Mesenchymal stem cell (in vitro differentiated cells and primary cell): Measurements from ENCODE around the gene MSI1.

Experiments used
- DNase-seq: peaks from one replicate; pipeline ENCODE4 v3.0.0-alpha.2; 2013
- H2AFZ ChIP-seq: one replicate; pipeline ENCODE4 v1.6.1; 2013; ENCODE audit warnings: low read depth, mild to moderate bottlenecking, control low read depth, inconsistent platforms, low read length, moderate library complexity
- H2AK5ac ChIP-seq: 2 replicates; pipeline ENCODE4 v1.6.1; 2013; ENCODE audit warnings: low read length, moderate library complexity, mild to moderate bottlenecking, inconsistent platforms; ENCODE audit not compliant: severe bottlenecking
- H2BK120ac ChIP-seq: one replicate; pipeline ENCODE4 v1.6.1; 2013; ENCODE audit warnings: low read depth, mild to moderate bottlenecking, inconsistent platforms, low read length, moderate library complexity
- H2BK12ac ChIP-seq, 2 experiments: one replicate each; pipeline ENCODE4 v1.6.1; 2013; ENCODE audit warnings: inconsistent platforms in 2 of 2, low read length in 2 of 2, mild to moderate bottlenecking in 2 of 2, moderate library complexity in 2 of 2, control low read depth in 1 of 2
- H2BK15ac ChIP-seq: one replicate; pipeline ENCODE4 v1.6.1; 2013; ENCODE audit warnings: mild to moderate bottlenecking, low read depth, inconsistent platforms; ENCODE audit not compliant: poor library complexity, severe bottlenecking
- H2BK5ac ChIP-seq: 2 replicates; pipeline ENCODE4 v1.6.1; 2013; ENCODE audit warnings: low read depth, mild to moderate bottlenecking, low read length, control low read depth, inconsistent platforms; ENCODE audit not compliant: poor library complexity, severe bottlenecking
- H3K14ac ChIP-seq, 2 experiments: one replicate each; pipeline ENCODE4 v1.6.1; 2013; ENCODE audit warnings: inconsistent platforms in 2 of 2, low read length in 2 of 2, control low read depth in 1 of 2, mild to moderate bottlenecking in 1 of 2, moderate library complexity in 1 of 2
- H3K18ac ChIP-seq, 2 experiments: one replicate each; pipeline ENCODE4 v1.6.1; 2013; ENCODE audit warnings: inconsistent platforms in 2 of 2, low read length in 2 of 2, control low read depth in 1 of 2, low read depth in 1 of 2, mild to moderate bottlenecking in 1 of 2
- H3K23ac ChIP-seq, 2 experiments: one replicate each; pipeline ENCODE4 v1.6.1; 2013; ENCODE audit warnings: inconsistent platforms in 2 of 2, low read length in 2 of 2, mild to moderate bottlenecking in 2 of 2, moderate library complexity in 2 of 2, control low read depth in 1 of 2
- H3K27ac ChIP-seq: 2 replicates; pipeline ENCODE4 v1.5.1; 2013; ENCODE audit warnings: mild to moderate bottlenecking, moderate library complexity, low read length, control low read depth, inconsistent platforms; ENCODE audit not compliant: poor library complexity, severe bottlenecking
- H3K27me3 ChIP-seq, 2 experiments: 2 replicates each; pipeline versions ENCODE4 v1.6.1 to v1.7.0; 2013; ENCODE audit warnings: low read length in 2 of 2, mild to moderate bottlenecking in 2 of 2, moderate library complexity in 2 of 2, control low read depth in 1 of 2, inconsistent platforms in 1 of 2; ENCODE audit not compliant: control insufficient read depth in 1 of 2, insufficient read depth in 1 of 2
- H3K36me3 ChIP-seq, 2 experiments: 2 replicates each; pipeline versions ENCODE4 v1.6.1 to v1.7.0; 2013; ENCODE audit warnings: low read length in 2 of 2, control low read depth in 1 of 2, inconsistent platforms in 1 of 2, low read depth in 1 of 2, mild to moderate bottlenecking in 1 of 2; ENCODE audit not compliant: insufficient read depth in 2 of 2, control insufficient read depth in 1 of 2
- H3K4ac ChIP-seq, 2 experiments: one replicate each; pipeline ENCODE4 v1.6.1; 2013; ENCODE audit warnings: inconsistent platforms in 2 of 2, low read length in 2 of 2, mild to moderate bottlenecking in 2 of 2, moderate library complexity in 2 of 2, control low read depth in 1 of 2, low read depth in 1 of 2
- H3K4me1 ChIP-seq: 2 replicates; pipeline ENCODE4 v1.6.1; 2013; ENCODE audit warnings: low read depth, low read length, control low read depth; ENCODE audit not compliant: control insufficient read depth, insufficient read depth
- H3K4me2 ChIP-seq: 2 replicates; pipeline ENCODE4 v1.6.1; 2013; ENCODE audit warnings: low read length, mild to moderate bottlenecking, inconsistent platforms; ENCODE audit not compliant: poor library complexity, severe bottlenecking
- H3K4me3 ChIP-seq, 2 experiments: 2 replicates each; pipeline versions ENCODE4 v1.5.1 to v1.7.0; 2013; ENCODE audit warnings: low read length in 2 of 2, mild to moderate bottlenecking in 2 of 2, control low read depth in 1 of 2, low read depth in 1 of 2; ENCODE audit not compliant: insufficient read depth in 1 of 2
- H3K79me1 ChIP-seq: replicated peaks from 2 replicates; pipeline ENCODE4 v1.6.1; 2013; ENCODE audit warnings: mild to moderate bottlenecking, control low read depth, low read length, inconsistent platforms; ENCODE audit not compliant: poor library complexity, severe bottlenecking
- H3K9ac ChIP-seq: 2 replicates; pipeline ENCODE4 v1.7.0; 2013; ENCODE audit warnings: mild to moderate bottlenecking, low read length, moderate library complexity
- H3K9me3 ChIP-seq: 2 replicates; pipeline ENCODE4 v1.7.0; 2013; ENCODE audit warnings: mild to moderate bottlenecking, low read length; ENCODE audit not compliant: control insufficient read depth
- H4K8ac ChIP-seq: one replicate; pipeline ENCODE4 v1.6.1; 2013; ENCODE audit warnings: inconsistent platforms, mild to moderate bottlenecking, low read length, moderate library complexity
- H4K91ac ChIP-seq: one replicate; pipeline ENCODE4 v1.6.1; 2013; ENCODE audit warnings: mild to moderate bottlenecking, low read length, inconsistent platforms
- WGBS: methylation state at CpG from one replicate; pipeline ENCODE4 v1.1.7; 2013; ENCODE audit warnings: mixed read lengths; 5-methylcytosine and 5-hydroxymethylcytosine counted together

MSI1 gene

DNA sequence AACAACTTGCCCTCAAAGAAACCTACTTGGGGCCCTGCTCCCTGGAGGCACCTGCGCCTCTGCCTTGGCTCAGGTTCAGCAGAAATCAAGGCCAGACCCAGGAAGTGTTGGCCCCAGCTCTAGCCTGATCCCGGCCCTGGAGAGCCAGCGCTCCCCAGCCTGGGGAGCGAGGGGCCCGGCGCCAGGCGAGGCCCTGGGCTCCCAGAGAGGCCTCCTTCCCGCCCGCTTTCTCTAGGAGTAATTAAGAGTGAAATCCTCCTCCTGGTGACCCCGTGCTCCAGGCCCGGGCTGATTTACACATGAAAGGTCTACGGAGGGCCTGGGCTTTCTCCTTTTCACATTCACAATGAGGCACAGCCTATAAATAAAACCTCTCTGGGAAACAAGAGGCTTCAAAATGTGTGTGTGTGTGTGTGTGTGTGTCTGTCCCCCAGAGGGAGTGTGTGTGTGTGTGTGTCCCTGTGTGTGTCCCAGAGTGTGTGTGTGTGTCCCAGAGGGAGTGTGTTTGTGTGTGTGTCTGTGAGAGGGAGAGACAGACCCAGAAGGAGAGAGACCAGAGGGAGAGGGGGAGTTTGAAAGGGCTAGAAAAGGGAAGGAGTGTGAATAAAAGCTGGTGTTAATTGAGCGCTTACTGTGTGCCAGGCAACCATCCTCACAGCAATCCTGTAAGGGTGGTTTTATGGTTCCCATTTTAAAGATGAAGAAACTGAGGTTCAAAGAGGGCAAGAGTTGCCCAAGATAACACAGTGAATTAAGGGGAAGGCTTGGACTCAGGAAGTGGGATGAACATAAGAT lies 45.1 kb upstream of the MSI1 start:
- 19% methylated on average over 9 of the region's 13 CpGs for WGBS
- no peak for DNase-seq
- no peaks in the 10 kb centered on the region for H3K4me1 ChIP-seq

DNA sequence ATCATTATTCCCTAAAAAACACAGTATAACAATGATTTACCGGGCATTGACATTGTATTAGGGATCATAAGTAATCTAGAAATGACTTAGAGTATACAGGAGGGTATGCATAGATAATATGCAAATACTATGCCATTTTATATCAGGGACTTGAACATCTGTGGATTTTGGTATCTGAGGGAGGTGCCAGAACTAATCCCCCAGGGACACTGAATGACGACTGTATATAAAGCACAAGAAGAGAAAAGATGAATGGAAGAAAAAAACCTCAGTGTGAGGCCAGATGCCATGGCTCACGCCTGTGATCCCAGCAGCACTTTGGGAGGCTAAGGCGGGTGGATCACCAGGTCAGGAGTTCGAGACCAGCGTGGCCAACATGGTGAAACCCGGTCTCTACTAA lies 43.5 kb upstream of the MSI1 start:
- Histone ChIP-seq H3K79me1 (no peaks in the 10 kb centered on the region), H4K8ac (no peak overlapping the region), H2BK120ac (no peak overlapping the region), H2BK15ac (no peak overlapping the region), H3K9me3 (no peaks in the 10 kb centered on the region), H3K14ac (no peak overlapping the region), H3K23ac (no peak overlapping the region), H3K4ac (no peak overlapping the region), H2AFZ (no peak overlapping the region), H3K18ac (no peak overlapping the region), H3K9ac (no peak overlapping the region), H3K27me3 (peaks cover 0 to 10% of the 10 kb centered on the region in 2 experiments), H4K91ac (no peak overlapping the region), H2BK12ac (no peak overlapping the region), H2BK5ac (no peak overlapping the region), H3K4me3 (no peak overlapping the region), H3K27ac (no peak overlapping the region), H3K4me1 (no peaks in the 10 kb centered on the region), H3K4me2 (no peak overlapping the region), H3K36me3 (no peaks in the 10 kb centered on the region), H2AK5ac (no peak overlapping the region)
- 92% methylated on average over 6 of the region's 7 CpGs for WGBS
- DNase-seq: no peak

More for the DNA sequence above, 45.1 kb upstream of the MSI1 start:
- Histone ChIP-seq H3K14ac (no peak overlapping the region), H2BK120ac (no peak overlapping the region), H3K23ac (no peak overlapping the region), H2BK5ac (no peak overlapping the region), H2AK5ac (no peak overlapping the region), H3K4me2 (no peak overlapping the region), H3K18ac (no peak overlapping the region), H2AFZ (peak overlapping the region; percentile 36), H3K4me3 (no peak overlapping the region), H2BK15ac (no peak overlapping the region), H3K79me1 (no peaks in the 10 kb centered on the region), H3K9me3 (no peaks in the 10 kb centered on the region), H3K4ac (no peak overlapping the region), H4K91ac (no peak overlapping the region), H3K9ac (no peak overlapping the region), H3K27me3 (peaks cover 0 to 15% of the 10 kb centered on the region in 2 experiments), H3K36me3 (no peaks in the 10 kb centered on the region), H4K8ac (no peak overlapping the region), H2BK12ac (no peak overlapping the region), H3K27ac (no peak overlapping the region)

DNA sequence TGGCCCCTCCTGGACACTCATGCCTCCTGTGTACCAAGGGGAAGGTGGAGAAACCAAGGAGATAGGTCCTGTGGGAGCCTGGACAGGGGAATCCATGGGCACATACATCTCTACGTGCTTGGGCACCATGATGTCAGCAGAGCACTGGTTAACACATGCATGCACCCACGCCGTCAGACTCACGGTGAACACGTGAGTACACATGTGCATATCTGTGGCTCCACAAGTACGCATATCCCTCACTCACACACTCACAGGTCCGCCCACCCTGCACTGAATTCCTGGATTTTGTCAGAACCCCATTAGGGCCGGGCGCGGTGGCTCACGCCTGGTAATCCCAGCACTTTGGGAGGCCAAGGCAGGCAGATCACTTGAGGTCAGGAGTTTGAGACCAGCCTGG lies 39.8 kb upstream of the MSI1 start:
- Histone ChIP-seq H2BK15ac (no peak overlapping the region), H2BK12ac (no peak overlapping the region), H3K4ac (no peak overlapping the region), H3K14ac (no peak overlapping the region), H3K27ac (no peak overlapping the region), H2BK120ac (no peak overlapping the region), H4K91ac (no peak overlapping the region), H3K9ac (no peak overlapping the region), H3K4me2 (no peak overlapping the region), H2AK5ac (no peak overlapping the region), H3K4me3 (no peak overlapping the region), H2BK5ac (no peak overlapping the region), H3K18ac (no peak overlapping the region), H3K79me1 (no peaks in the 10 kb centered on the region), H3K27me3 (peaks cover 0 to 16% of the 10 kb centered on the region in 2 experiments), H2AFZ (no peak overlapping the region), H4K8ac (no peak overlapping the region), H3K23ac (no peak overlapping the region), H3K4me1 (no peaks in the 10 kb centered on the region), H3K36me3 (no peaks in the 10 kb centered on the region), H3K9me3 (no peaks in the 10 kb centered on the region)
- WGBS: 95% methylated on average over 11 of the region's 11 CpGs
- DNase-seq: no peak

DNA sequence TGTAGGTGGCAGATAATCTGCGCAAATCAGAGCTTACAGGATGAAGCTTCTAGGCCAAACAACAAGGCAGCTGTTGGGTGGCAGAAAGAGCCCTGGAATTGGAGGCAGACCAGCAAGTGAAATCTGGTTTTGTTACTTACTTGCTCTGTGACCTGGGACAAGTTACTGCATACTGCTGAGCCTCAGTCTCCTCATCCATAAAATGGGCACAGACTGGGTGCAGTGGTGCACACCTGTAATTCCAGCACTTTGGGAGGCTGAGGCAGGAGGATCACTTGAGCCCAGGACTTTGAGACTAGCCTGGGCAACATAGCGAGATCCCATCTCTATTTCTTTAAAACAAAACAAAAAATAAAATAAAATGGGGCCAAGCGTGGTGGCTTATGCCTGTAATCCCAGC lies 37.6 kb upstream of the MSI1 start:
- H2AFZ ChIP-seq: no peak overlapping the region
- no peak overlapping the region for H2BK15ac ChIP-seq

More for the DNA sequence above, 37.6 kb upstream of the MSI1 start:
- Histone ChIP-seq H3K23ac (no peak overlapping the region), H2BK5ac (no peak overlapping the region), H3K4me3 (no peak overlapping the region), H3K9me3 (no peaks in the 10 kb centered on the region), H3K4ac (no peak overlapping the region), H3K79me1 (no peaks in the 10 kb centered on the region), H2AK5ac (no peak overlapping the region), H3K14ac (no peak overlapping the region), H2BK120ac (no peak overlapping the region), H3K36me3 (no peaks in the 10 kb centered on the region), H4K91ac (no peak overlapping the region), H3K18ac (no peak overlapping the region), H3K4me2 (no peak overlapping the region), H2BK12ac (no peak overlapping the region), H3K27ac (no peak overlapping the region), H3K9ac (no peak overlapping the region), H4K8ac (no peak overlapping the region), H3K4me1 (no peaks in the 10 kb centered on the region), H3K27me3 (peaks cover 11 to 20% of the 10 kb centered on the region in 2 experiments)
- no peak for DNase-seq
- 95% methylated on average over 2 of the region's 3 CpGs for WGBS
